H9 (cell line): ENCODE results near the gene PPIF. TPM values are rescaled to one million over a fixed set of nuclear protein-coding genes. Genes with fewer than 3 reads are reported as not detected.
"Not testable (repeated sequence)": the region's sequence is repeated elsewhere in the genome, so short reads cannot be mapped to it uniquely, and the experiment has no call there.

Experiments used
- DNase-seq: peaks from one replicate; pipeline ENCODE4 v3.0.0-alpha.2; 2017
- H2AFZ ChIP-seq: one replicate; pipeline ENCODE4 v1.6.1; 2013; ENCODE audit warnings: mild to moderate bottlenecking, low read length, control low read depth, moderate library complexity
- H2AK5ac ChIP-seq: 2 replicates; pipeline ENCODE4 v1.6.1; 2013; ENCODE audit warnings: low read length, control low read depth, mixed read lengths; ENCODE audit not compliant: insufficient read length
- H2BK120ac ChIP-seq: one replicate; pipeline ENCODE4 v1.6.1; 2013; ENCODE audit warnings: low read depth, mild to moderate bottlenecking, low read length, control low read depth, inconsistent platforms; ENCODE audit not compliant: poor library complexity, severe bottlenecking
- H2BK12ac ChIP-seq: 2 replicates; pipeline ENCODE4 v1.6.1; 2013; ENCODE audit warnings: low read length, control low read depth, mixed read lengths, low read depth; ENCODE audit not compliant: insufficient read length
- H2BK15ac ChIP-seq: 2 replicates; pipeline ENCODE4 v1.6.1; 2013; ENCODE audit warnings: low read depth, low read length, control low read depth
- H2BK20ac ChIP-seq: one replicate; pipeline ENCODE4 v1.6.1; 2013; ENCODE audit warnings: low read depth, mild to moderate bottlenecking, low read length, control low read depth, inconsistent platforms; ENCODE audit not compliant: poor library complexity, severe bottlenecking
- H2BK5ac ChIP-seq: 2 replicates; pipeline ENCODE4 v1.6.1; 2013; ENCODE audit warnings: low read length, control low read depth, mixed read lengths; ENCODE audit not compliant: insufficient read length
- H3K14ac ChIP-seq: 2 replicates; pipeline ENCODE4 v1.6.1; 2013; ENCODE audit warnings: low read length, control low read depth; ENCODE audit not compliant: insufficient read depth
- H3K18ac ChIP-seq: 2 replicates; pipeline ENCODE4 v1.6.1; 2013; ENCODE audit warnings: low read depth, mild to moderate bottlenecking, mixed read lengths, low read length, control low read depth; ENCODE audit not compliant: insufficient read length
- H3K23ac ChIP-seq: 2 replicates; pipeline ENCODE4 v1.6.1; 2013; ENCODE audit warnings: low read length, control low read depth, mixed read lengths, low read depth; ENCODE audit not compliant: insufficient read length
- H3K23me2 ChIP-seq: 2 replicates; pipeline ENCODE4 v1.6.1; 2013; ENCODE audit warnings: low read depth, mild to moderate bottlenecking, mixed read lengths, low read length, control low read depth; ENCODE audit not compliant: insufficient read length, poor library complexity, severe bottlenecking
- H3K27ac ChIP-seq: 2 replicates; pipeline ENCODE4 v1.5.1; 2013; ENCODE audit warnings: low read length, control low read depth, mixed read lengths, low read depth; ENCODE audit not compliant: insufficient read length
- H3K27me3 ChIP-seq: 2 replicates; pipeline ENCODE4 v1.6.1; 2013; ENCODE audit warnings: low read length, control low read depth, inconsistent platforms; ENCODE audit not compliant: insufficient read depth
- H3K4ac ChIP-seq: 2 replicates; pipeline ENCODE4 v1.6.1; 2013; ENCODE audit warnings: low read depth, mild to moderate bottlenecking, control low read depth, inconsistent platforms, low read length, moderate library complexity
- H3K4me1 ChIP-seq: 2 replicates; pipeline ENCODE4 v1.6.1; 2013; ENCODE audit warnings: low read length, control low read depth, inconsistent platforms; ENCODE audit not compliant: insufficient read depth
- H3K4me2 ChIP-seq: 2 replicates; pipeline ENCODE4 v1.6.1; 2013; ENCODE audit warnings: low read length, control low read depth, mixed read lengths; ENCODE audit not compliant: insufficient read length, insufficient read depth
- H3K56ac ChIP-seq: 2 replicates; pipeline ENCODE4 v1.6.1; 2013; ENCODE audit warnings: low read depth, mild to moderate bottlenecking, mixed read lengths, low read length, control low read depth; ENCODE audit not compliant: insufficient read length
- H3K79me1 ChIP-seq: 2 replicates; pipeline ENCODE4 v1.6.1; 2013; ENCODE audit warnings: low read depth, mild to moderate bottlenecking, moderate library complexity, low read length, control low read depth, inconsistent platforms; ENCODE audit not compliant: insufficient read depth, poor library complexity, severe bottlenecking
- H3K79me2 ChIP-seq: 2 replicates; pipeline ENCODE4 v1.6.1; 2013; ENCODE audit warnings: low read length, control low read depth, inconsistent platforms; ENCODE audit not compliant: insufficient read depth
- H3K9ac ChIP-seq: 2 replicates; pipeline ENCODE4 v1.6.1; 2013; ENCODE audit warnings: low read length, control low read depth, mixed read lengths; ENCODE audit not compliant: insufficient read length; ENCODE audit errors: extremely low read depth
- H3K9me3 ChIP-seq: one replicate; pipeline ENCODE4 v1.6.1; 2013; ENCODE audit warnings: low read depth, low read length, inconsistent platforms; ENCODE audit not compliant: control insufficient read depth
- H3T11ph ChIP-seq: one replicate; pipeline ENCODE4 v1.6.1; 2013; ENCODE audit warnings: mild to moderate bottlenecking, low read length, control low read depth, inconsistent platforms
- H4K20me1 ChIP-seq: one replicate; pipeline ENCODE4 v1.6.1; 2013; ENCODE audit not compliant: control insufficient read depth, insufficient read length, insufficient read depth
- H4K5ac ChIP-seq: 2 replicates; pipeline ENCODE4 v1.6.1; 2013; ENCODE audit warnings: low read depth, mild to moderate bottlenecking, mixed read lengths, low read length, control low read depth; ENCODE audit not compliant: insufficient read length
- H4K8ac ChIP-seq: replicated peaks from 2 replicates; pipeline ENCODE4 v1.6.1; 2013; ENCODE audit warnings: low read length, control low read depth, mixed read lengths, low read depth; ENCODE audit not compliant: insufficient read length
- H4K91ac ChIP-seq: 2 replicates; pipeline ENCODE4 v1.6.1; 2013; ENCODE audit warnings: low read depth, mild to moderate bottlenecking, moderate library complexity, mixed read lengths, low read length, control low read depth; ENCODE audit not compliant: insufficient read length
- H3K27ac Mint-ChIP-seq, 3 experiments: 2 replicates in 2 of 3; 3 replicates in 1 of 3; pipeline ENCODE4 v1.8.0; 2020 to 2021; ENCODE audit warnings: mixed read lengths in 3 of 3, mild to moderate bottlenecking in 1 of 3, moderate library complexity in 1 of 3
- H3K27me3 Mint-ChIP-seq: 2 replicates; pipeline ENCODE4 v1.8.0; 2021; ENCODE audit warnings: low read depth, mild to moderate bottlenecking, moderate library complexity, mixed read lengths
- H3K36me3 Mint-ChIP-seq, 3 experiments: 2 replicates in 2 of 3; 3 replicates in 1 of 3; pipeline ENCODE4 v1.8.0; 2020 to 2021; ENCODE audit warnings: low read depth in 3 of 3, mixed read lengths in 3 of 3; ENCODE audit not compliant: insufficient read depth in 1 of 3
- H3K4me1 Mint-ChIP-seq, 2 experiments: 2 replicates each; pipeline ENCODE4 v1.8.0; 2020; ENCODE audit warnings: mixed read lengths in 2 of 2
- H3K4me3 Mint-ChIP-seq, 2 experiments: 2 replicates in 1 of 2; 3 replicates in 1 of 2; pipeline ENCODE4 v1.8.0; 2020 to 2021; ENCODE audit warnings: mild to moderate bottlenecking in 2 of 2, mixed read lengths in 2 of 2, moderate library complexity in 1 of 2
- H3K9me3 Mint-ChIP-seq, 2 experiments: 2 replicates in 1 of 2; 3 replicates in 1 of 2; pipeline ENCODE4 v1.8.0; 2020; ENCODE audit warnings: mild to moderate bottlenecking in 2 of 2, mixed read lengths in 2 of 2, moderate library complexity in 1 of 2
- CTCF ChIP-seq: fragments of 200-600 bp; sonication (generic); conservative IDR thresholded peaks from 3 replicates; pipeline ENCODE4 v1.8.0; 2021; ENCODE audit warnings: antibody characterized with exemption, mild to moderate bottlenecking
- WGBS: extraction: QIAGEN DNeasy Blood & Tissue Kit; methylation state at CpG from one replicate; pipeline ENCODE4 v1.1.7; 2013; ENCODE audit warnings: missing lambda C conversion rate, low lambda C conversion rate, mixed read lengths; ENCODE audit not compliant: insufficient read length; ENCODE audit errors: extremely low coverage; 5-methylcytosine and 5-hydroxymethylcytosine counted together
- total RNA-seq: library from RNA; stranded (reverse); gene quantifications from 2 replicates; pipeline ENCODE4 v1.2.1, GENCODE V29; 2021

Gene PPIF
- total RNA-seq, 1 experiment from 2014 or later = 79.7 TPM

- Histone ChIP-seq H2AK5ac (no peak overlapping the region), H4K8ac (no peak overlapping the region), H3K4ac (no peak overlapping the region), H3K9me3 (no peaks in the 10 kb centered on the region), H3K4me1 (no peaks in the 10 kb centered on the region), H2BK120ac (no peak overlapping the region), H2BK5ac (no peak overlapping the region), H3T11ph (no peak overlapping the region), H4K91ac (no peak overlapping the region), H3K14ac (no peak overlapping the region), H2BK20ac (no peak overlapping the region), H4K20me1 (no peaks in the 10 kb centered on the region), H3K27ac (no peak overlapping the region), H2AFZ (no peak overlapping the region), H3K23ac (no peak overlapping the region), H3K27me3 (no peaks in the 10 kb centered on the region), H3K18ac (no peak overlapping the region), H3K56ac (no peak overlapping the region), H3K4me2 (no peak overlapping the region), H2BK15ac (no peak overlapping the region), H3K79me2 (no peaks in the 10 kb centered on the region), H3K23me2 (no peaks in the 10 kb centered on the region), H3K79me1 (no peaks in the 10 kb centered on the region), H3K9ac (no peak overlapping the region), H2BK12ac (no peak overlapping the region), H4K5ac (no peak overlapping the region)
- H3K27me3 Mint-ChIP-seq = peaks cover 7% of the 10 kb centered on the region
- no peak overlapping the region for H3K4me3 Mint-ChIP-seq
- H3K9me3 Mint-ChIP-seq = peaks cover 7 to 8% of the 10 kb centered on the region in 2 experiments; a peak in 4 of 5 replicates
- H3K36me3 Mint-ChIP-seq = peaks cover 0 to 3% (median 2%) of the 10 kb centered on the region in 3 experiments; a peak in 4 of 7 replicates
- H3K27ac Mint-ChIP-seq = no peak overlapping the region
- H3K4me1 Mint-ChIP-seq = peaks cover 8% of the 10 kb centered on the region in 2 experiments
- no peak for DNase-seq
- no peak for TF ChIP-seq CTCF
- no CpG with 5 or more reads among the region's 6 CpGs for WGBS
Observed at GRCh38 chr10:79331709-79332108, 15.6 kb upstream of the PPIF start.

- H4K20me1 ChIP-seq, H3K14ac ChIP-seq, H3K27ac ChIP-seq, H4K91ac ChIP-seq, H2BK120ac ChIP-seq, H4K5ac ChIP-seq, H3K9me3 ChIP-seq, H3K79me2 ChIP-seq, H3K9ac ChIP-seq, H3K36me3 Mint-ChIP-seq, H2BK5ac ChIP-seq, H2BK12ac ChIP-seq, H3K79me1 ChIP-seq, H3K56ac ChIP-seq, H2BK15ac ChIP-seq, H3K23ac ChIP-seq, H3K4me1 ChIP-seq, H3K4ac ChIP-seq, H2AK5ac ChIP-seq, DNase-seq, H2BK20ac ChIP-seq, H2AFZ ChIP-seq, H3K27ac Mint-ChIP-seq, H3K27me3 ChIP-seq, H3K4me3 Mint-ChIP-seq, H3T11ph ChIP-seq, H4K8ac ChIP-seq, H3K18ac ChIP-seq, H3K4me2 ChIP-seq, H3K27me3 Mint-ChIP-seq, H3K23me2 ChIP-seq: not testable (repeated sequence)
- Mint-ChIP-seq H3K4me1 (peaks cover 13% of the 10 kb centered on the region in 2 experiments), H3K9me3 (peaks cover 12% of the 10 kb centered on the region in 2 experiments)
- no CpG with 5 or more reads among the region's 10 CpGs for WGBS
Observed at GRCh38 chr10:79332610-79333315, 14.5 kb upstream of the PPIF start.
